Thoracic aorta (tissue), 2 donors: Measurements from ENCODE around the gene TSPAN5. TPM values are rescaled to one million over a fixed set of nuclear protein-coding genes. Genes with fewer than 3 reads are reported as not detected.
"Not testable (repeated sequence)": the region's sequence is repeated elsewhere in the genome, so short reads cannot be mapped to it uniquely, and the experiment has no call there.

Source experiments
- ATAC-seq: fragments of 150-250 bp; one replicate; pipeline ENCODE4 v1.8.0; 2017; ENCODE audit warnings: low read depth; ENCODE audit not compliant: insufficient number of reproducible peaks, low FRiP score
- DNase-seq: peaks from one replicate; pipeline ENCODE4 v3.0.0-alpha.2; 2020; ENCODE audit warnings: low spot score
- H3K27ac ChIP-seq, 2 donors: fragments of 200-600 bp; sonication (generic); 1 replicate in 1 of 2; 2 replicates in 1 of 2; pipeline ENCODE4 v1.5.1; 2016; ENCODE audit warnings: mild to moderate bottlenecking in 2 of 2, moderate library complexity in 2 of 2
- H3K27me3 ChIP-seq: fragments of 200-600 bp; sonication (generic); replicated peaks from 2 replicates; pipeline ENCODE4 v1.6.0; 2016; ENCODE audit warnings: mild to moderate bottlenecking; ENCODE audit not compliant: insufficient read depth
- H3K36me3 ChIP-seq: fragments of 200-600 bp; sonication (generic); one replicate; pipeline ENCODE4 v1.5.1; 2016
- H3K4me1 ChIP-seq, 2 donors: fragments of 200-600 bp; sonication (generic); 1 replicate in 1 of 2; 2 replicates in 1 of 2; pipeline versions ENCODE4 v1.5.1 to v1.6.0; 2016; ENCODE audit warnings: low read depth in 2 of 2, mild to moderate bottlenecking in 1 of 2; ENCODE audit not compliant: control insufficient read depth in 1 of 2
- H3K4me3 ChIP-seq: fragments of 200-600 bp; sonication (generic); 2 replicates; pipeline ENCODE4 v1.5.1; 2016; ENCODE audit warnings: mild to moderate bottlenecking
- H3K9me3 ChIP-seq: fragments of 200-600 bp; sonication (generic); 2 replicates; pipeline ENCODE4 v1.5.1; 2016
- total RNA-seq, 2 donors: library from RNA; depleted of rRNA; stranded (reverse); fragments of >200 nt; gene quantifications; one replicate each; pipeline versions ENCODE4 v1.1.0 to v1.2.3, GENCODE V29; 2016
- TF ChIP-seq, protein P1 (sequence below): fragments of 200-600 bp; sonication (generic); IDR thresholded peaks from one replicate; pipeline ENCODE4 v1.5.1; 2019; ENCODE audit warnings: antibody characterized with exemption

The TSPAN5 gene
- total RNA-seq, 2 donors from 2014 or later = 7.7 to 11.4 TPM

DNA sequence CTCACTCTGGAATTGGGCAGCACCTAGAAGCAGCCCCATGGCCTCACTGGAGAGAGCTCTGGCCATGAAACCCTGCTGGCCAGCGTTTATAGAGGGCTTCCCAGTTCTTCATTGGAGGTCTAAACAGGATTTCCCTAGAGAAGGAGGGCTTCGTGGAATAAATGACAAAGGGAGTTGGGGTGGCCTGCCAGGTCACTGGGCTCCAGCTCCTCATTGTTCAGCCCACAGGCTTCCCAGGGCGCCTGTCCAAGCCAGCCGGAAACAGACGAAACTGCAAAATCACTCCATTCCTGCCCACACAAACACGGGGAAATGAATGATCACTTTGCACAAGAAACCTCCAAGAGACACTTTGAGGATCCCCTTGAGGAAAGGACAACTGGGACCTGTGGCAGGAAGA is 189.7 kb downstream of the TSPAN5 start:
- Histone ChIP-seq H3K4me1 (peaks cover 10 to 12% of the 10 kb centered on the region in 2 donors), H3K9me3 (no peaks in the 10 kb centered on the region), H3K4me3 (no peak overlapping the region), H3K27ac (peak overlapping the region; percentile 20 to 23), H3K27me3 (no peaks in the 10 kb centered on the region), H3K36me3 (no peaks in the 10 kb centered on the region)
- ATAC-seq = no peak
- TF ChIP-seq, protein P1, sequence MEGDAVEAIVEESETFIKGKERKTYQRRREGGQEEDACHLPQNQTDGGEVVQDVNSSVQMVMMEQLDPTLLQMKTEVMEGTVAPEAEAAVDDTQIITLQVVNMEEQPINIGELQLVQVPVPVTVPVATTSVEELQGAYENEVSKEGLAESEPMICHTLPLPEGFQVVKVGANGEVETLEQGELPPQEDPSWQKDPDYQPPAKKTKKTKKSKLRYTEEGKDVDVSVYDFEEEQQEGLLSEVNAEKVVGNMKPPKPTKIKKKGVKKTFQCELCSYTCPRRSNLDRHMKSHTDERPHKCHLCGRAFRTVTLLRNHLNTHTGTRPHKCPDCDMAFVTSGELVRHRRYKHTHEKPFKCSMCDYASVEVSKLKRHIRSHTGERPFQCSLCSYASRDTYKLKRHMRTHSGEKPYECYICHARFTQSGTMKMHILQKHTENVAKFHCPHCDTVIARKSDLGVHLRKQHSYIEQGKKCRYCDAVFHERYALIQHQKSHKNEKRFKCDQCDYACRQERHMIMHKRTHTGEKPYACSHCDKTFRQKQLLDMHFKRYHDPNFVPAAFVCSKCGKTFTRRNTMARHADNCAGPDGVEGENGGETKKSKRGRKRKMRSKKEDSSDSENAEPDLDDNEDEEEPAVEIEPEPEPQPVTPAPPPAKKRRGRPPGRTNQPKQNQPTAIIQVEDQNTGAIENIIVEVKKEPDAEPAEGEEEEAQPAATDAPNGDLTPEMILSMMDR = no peak
- no peak for DNase-seq

GRCh38 chr4:98467627-98468072 is 190.8 kb downstream of the TSPAN5 start:
- Histone ChIP-seq H3K27ac (no peak overlapping the region), H3K4me1 (peaks cover 10 to 12% of the 10 kb centered on the region in 2 donors), H3K36me3 (no peaks in the 10 kb centered on the region), H3K4me3 (peak overlapping the region; percentile 69), H3K9me3 (no peaks in the 10 kb centered on the region), H3K27me3 (no peaks in the 10 kb centered on the region)
- ATAC-seq (peak; percentile 94), DNase-seq (peak; percentile 21)
- TF ChIP-seq, protein P1 = peak; percentile 71

DNA sequence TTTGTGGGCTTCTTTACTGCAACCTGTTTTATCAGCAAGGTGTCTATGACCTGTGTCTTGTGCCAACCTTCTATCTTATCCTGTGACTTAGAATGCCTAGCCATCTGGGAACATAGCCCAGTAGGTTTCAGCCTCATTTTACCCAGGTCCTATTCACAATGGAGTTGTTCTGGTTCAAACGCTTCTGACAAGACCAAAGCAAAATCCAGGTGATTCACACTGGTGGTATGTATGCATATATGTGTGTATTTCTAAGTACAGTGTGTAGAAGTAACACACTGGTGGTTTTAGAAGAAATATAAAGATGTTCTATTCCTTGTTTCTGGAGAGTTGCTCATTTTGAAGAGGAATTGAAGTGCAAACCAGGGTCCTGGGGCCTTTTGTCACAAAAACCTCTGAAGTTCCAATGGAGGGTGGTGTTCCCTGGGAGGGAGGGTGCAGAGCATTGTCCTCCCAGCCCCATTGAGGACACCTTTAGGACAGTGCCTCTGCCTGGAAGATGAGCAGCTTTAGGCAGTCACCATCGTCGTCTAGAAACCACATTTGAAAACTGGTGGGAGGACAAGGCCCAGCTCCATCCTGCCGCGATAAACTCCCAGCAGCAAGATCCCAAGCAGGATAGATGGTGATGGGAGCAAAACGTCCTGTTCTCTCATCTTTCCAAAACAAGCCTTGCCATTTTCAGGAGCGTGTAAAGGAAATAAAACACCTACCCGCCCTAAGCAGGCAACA is 191.4 kb downstream of the TSPAN5 start:
- TF ChIP-seq, protein P1 = no peak
- ATAC-seq (no peak), DNase-seq (no peak)
- Histone ChIP-seq H3K36me3 (no peaks in the 10 kb centered on the region), H3K27ac (no peak overlapping the region), H3K4me3 (peak overlapping the region; percentile 69), H3K27me3 (no peaks in the 10 kb centered on the region), H3K4me1 (peaks cover 10 to 12% of the 10 kb centered on the region in 2 donors), H3K9me3 (no peaks in the 10 kb centered on the region)

DNA sequence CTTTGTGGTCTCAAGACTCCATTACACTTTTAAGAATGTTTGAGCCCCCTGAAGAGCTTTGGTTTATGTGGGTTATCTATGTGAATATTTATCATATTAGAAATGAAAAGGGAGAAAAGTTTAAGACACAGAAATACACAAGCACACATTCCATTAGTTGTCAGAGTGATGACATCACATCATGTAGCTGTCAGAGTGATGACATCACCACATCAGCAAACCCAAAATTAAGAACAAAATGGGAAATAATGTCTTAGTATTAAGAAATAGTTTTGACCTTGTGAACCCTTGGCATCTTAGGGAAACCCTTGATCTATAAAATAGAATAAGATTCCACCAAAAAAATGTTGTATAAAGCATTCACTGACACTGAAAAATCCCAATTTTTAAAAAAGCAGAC is 195.9 kb downstream of the TSPAN5 start:
- Histone ChIP-seq H3K4me3 (no peak overlapping the region), H3K27me3 (no peaks in the 10 kb centered on the region), H3K27ac (no peak overlapping the region), H3K4me1 (peaks cover 0 to 5% of the 10 kb centered on the region in 2 donors), H3K36me3 (no peaks in the 10 kb centered on the region), H3K9me3 (no peaks in the 10 kb centered on the region)
- DNase-seq (no peak), ATAC-seq (no peak)
- TF ChIP-seq, protein P1 = no peak

DNA sequence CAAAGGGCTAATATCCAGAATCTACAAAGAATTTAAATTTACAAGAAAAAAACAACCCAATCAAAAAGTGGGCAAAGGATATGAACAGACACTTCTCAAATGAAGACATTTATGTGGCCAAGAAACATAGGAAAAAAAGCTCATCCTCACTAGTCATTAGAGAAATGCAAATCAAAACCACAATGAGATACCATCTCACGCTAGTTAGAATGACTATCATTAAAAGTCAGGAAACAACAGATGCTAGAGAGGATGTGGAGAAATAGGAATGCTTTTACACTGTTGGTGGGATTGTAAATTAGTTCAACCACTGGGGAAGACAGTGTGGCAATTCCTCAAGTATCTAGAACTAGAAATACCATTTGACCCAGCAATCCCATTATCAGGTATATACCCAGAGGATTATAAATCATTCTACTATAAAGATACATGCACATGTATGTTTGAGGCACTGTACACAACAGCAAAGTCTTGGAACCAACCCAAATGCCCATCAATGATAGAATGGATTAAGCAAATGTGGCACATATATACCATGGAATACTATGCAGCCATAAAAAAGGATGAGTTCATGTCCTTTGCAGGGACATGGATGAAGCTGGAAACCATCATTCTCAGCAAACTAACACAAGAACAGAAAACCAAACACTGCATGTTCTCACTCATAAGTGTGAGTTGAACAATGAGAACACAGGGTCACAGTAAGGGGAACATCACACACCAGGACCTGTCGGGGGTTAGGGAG is 197.1 kb downstream of the TSPAN5 start:
- not testable (repeated sequence) for ATAC-seq, DNase-seq, H3K27me3 ChIP-seq, H3K4me1 ChIP-seq, H3K27ac ChIP-seq, H3K9me3 ChIP-seq, H3K4me3 ChIP-seq, H3K36me3 ChIP-seq

DNA sequence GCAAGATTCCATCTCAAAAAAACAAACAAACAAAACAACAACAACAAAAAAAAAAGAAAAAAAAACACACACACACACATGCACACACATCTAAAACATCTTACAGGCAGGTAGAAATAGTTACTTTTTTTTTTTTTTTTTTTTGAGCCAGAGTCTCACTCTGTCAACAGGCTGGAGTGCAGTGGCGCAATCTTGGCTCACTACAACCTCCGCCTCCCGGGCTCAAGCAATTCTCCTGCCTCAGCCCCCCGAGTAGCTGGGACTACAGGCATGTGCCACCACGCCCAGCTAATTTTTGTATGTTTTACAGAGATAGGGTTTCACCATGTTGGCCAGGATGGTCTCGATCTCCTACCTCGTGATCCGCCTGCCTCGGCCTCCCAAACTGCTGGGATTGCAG is 201.0 kb downstream of the TSPAN5 start:
- H3K4me3 ChIP-seq, DNase-seq, H3K4me1 ChIP-seq, H3K27me3 ChIP-seq, H3K36me3 ChIP-seq, H3K9me3 ChIP-seq, H3K27ac ChIP-seq, ATAC-seq: not testable (repeated sequence)
